Astrocyte (in vitro differentiated cells and primary cell): Measurements from ENCODE around the gene MEF2B.

Experiments
- EZH2 ChIP-seq: IDR thresholded peaks from 2 replicates; pipeline ENCODE4 v1.6.1; 2012; ENCODE audit warnings: mild to moderate bottlenecking, low read length, inconsistent platforms; ENCODE audit not compliant: insufficient read depth
- TF ChIP-seq, protein P1 (sequence below): IDR thresholded peaks from 2 replicates; pipeline ENCODE4 v1.5.1; 2011; ENCODE audit warnings: low read depth, mild to moderate bottlenecking, inconsistent platforms, low read length, moderate library complexity; ENCODE audit not compliant: insufficient read depth

GRCh38 chr19:19142347-19142746, 27.7 kb downstream of the MEF2B start:
- TF ChIP-seq, protein P1, sequence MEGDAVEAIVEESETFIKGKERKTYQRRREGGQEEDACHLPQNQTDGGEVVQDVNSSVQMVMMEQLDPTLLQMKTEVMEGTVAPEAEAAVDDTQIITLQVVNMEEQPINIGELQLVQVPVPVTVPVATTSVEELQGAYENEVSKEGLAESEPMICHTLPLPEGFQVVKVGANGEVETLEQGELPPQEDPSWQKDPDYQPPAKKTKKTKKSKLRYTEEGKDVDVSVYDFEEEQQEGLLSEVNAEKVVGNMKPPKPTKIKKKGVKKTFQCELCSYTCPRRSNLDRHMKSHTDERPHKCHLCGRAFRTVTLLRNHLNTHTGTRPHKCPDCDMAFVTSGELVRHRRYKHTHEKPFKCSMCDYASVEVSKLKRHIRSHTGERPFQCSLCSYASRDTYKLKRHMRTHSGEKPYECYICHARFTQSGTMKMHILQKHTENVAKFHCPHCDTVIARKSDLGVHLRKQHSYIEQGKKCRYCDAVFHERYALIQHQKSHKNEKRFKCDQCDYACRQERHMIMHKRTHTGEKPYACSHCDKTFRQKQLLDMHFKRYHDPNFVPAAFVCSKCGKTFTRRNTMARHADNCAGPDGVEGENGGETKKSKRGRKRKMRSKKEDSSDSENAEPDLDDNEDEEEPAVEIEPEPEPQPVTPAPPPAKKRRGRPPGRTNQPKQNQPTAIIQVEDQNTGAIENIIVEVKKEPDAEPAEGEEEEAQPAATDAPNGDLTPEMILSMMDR: no peak
- TF ChIP-seq EZH2: no peak
